Measurements from ENCODE around the gene SQSTM1. TPM values are rescaled to one million over a fixed set of nuclear protein-coding genes. Genes with fewer than 3 reads are reported as not detected.

The SQSTM1 gene
- polyA plus RNA-seq, 1 of the 3 experiments (the other 2 are of a cell fraction) = 181 TPM

GRCh38 chr5:179806250-179807048 lies 14.3 kb upstream of the SQSTM1 start, which contains the start of gene MGAT4B:
Gene MGAT4B, minus strand, starts transcription at chr5:179806866. Its CDS starts 283 bp downstream, at chr5:179806583.
- no peaks in the 10 kb centered on the region for H3K9me3 ChIP-seq
- peak; percentile 96 for DNase-seq
- POLR2A ChIA-PET = interaction anchor here (1.3 kb wide), 1 partner anchor 14 kb away, joined by 3 read pairs; the partner anchor contains the start of gene SQSTM1
- peaks cover 16 to 23% of the 10 kb centered on the region in 2 experiments; a peak in 3 of 4 replicates for H3K4me1 ChIP-seq (ENCODE audit: control insufficient read depth in 1 of 2, insufficient read depth in 2 of 2, low read depth in 1 of 2, low read length in 1 of 2)
- TF ChIP-seq REST (IDR thresholded peaks at IDR 0.05; ENCODE audit: low read depth, low read length) (no peak), TAF1 (IDR thresholded peaks at IDR 0.05; ENCODE audit: borderline replicate concordance, low read depth, low read length) (peak; percentile 58), FOSL2 (IDR thresholded peaks at IDR 0.05; ENCODE audit: borderline replicate concordance, low read depth) (no peak), GATA2 (CRISPR knock-in tag; IDR thresholded peaks at IDR 0.05) (no peak), EP300 (IDR thresholded peaks at IDR 0.05; ENCODE audit: borderline replicate concordance in 1 of 2, low read depth in 1 of 2, low read length in 1 of 2) (no peak), RCOR1 (IDR thresholded peaks at IDR 0.05; ENCODE audit: low read length) (no peak), SIN3A (IDR thresholded peaks at IDR 0.05; ENCODE audit: borderline replicate concordance, low read depth, low read length) (no peak), JUND (IDR thresholded peaks at IDR 0.05) (0 out of 2 replicates have a peak, but pooled peaks have one; percentile 14), NRF1 (IDR thresholded peaks at IDR 0.05; ENCODE audit: low read depth, low read length) (no peak), ELF1 (IDR thresholded peaks at IDR 0.05) (no peak), SMC3 (IDR thresholded peaks at IDR 0.05; ENCODE audit: low read depth, low read length) (no peak), IRF3 (IDR thresholded peaks at IDR 0.05; ENCODE audit: low read depth, low read length) (no peak), YY1 (IDR thresholded peaks at IDR 0.05; ENCODE audit: low read depth) (no peak), GABPA (IDR thresholded peaks at IDR 0.05; ENCODE audit: low read depth) (no peak), POLR2AphosphoS5 (IDR thresholded peaks at IDR 0.05; ENCODE audit: low read depth, low read length) (peak; percentile 66), TEAD4 (IDR thresholded peaks at IDR 0.05; ENCODE audit: borderline replicate concordance, insufficient read depth) (no peak), MXI1 (IDR thresholded peaks at IDR 0.05; ENCODE audit: low read depth, low read length) (0 out of 2 replicates have a peak, but pooled peaks have one; percentile 15), NFIC (IDR thresholded peaks at IDR 0.05; ENCODE audit: borderline replicate concordance) (no peak), MAX (IDR thresholded peaks at IDR 0.05; ENCODE audit: low read depth) (no peak), PBX3 (IDR thresholded peaks at IDR 0.05) (0 out of 2 replicates have a peak, but pooled peaks have one; percentile 18), RFX5 (IDR thresholded peaks at IDR 0.05; ENCODE audit: low read length) (no peak)
- peak within 1 kb of the TSS; percentile 82 for H3K9ac ChIP-seq
- peaks cover 14% of the 10 kb centered on the region for H3F3A ChIP-seq (replicated peaks; ENCODE audit: insufficient read depth)
- H3K36me3 ChIP-seq (replicated peaks in 1 of 2; ENCODE audit: control insufficient read depth in 1 of 2, insufficient read depth in 2 of 2, low read length in 1 of 2) = peaks cover 4 to 12% of the 10 kb centered on the region in 2 experiments
- WGBS (ENCODE audit: low lambda C conversion rate) = 2% methylated on average over 29 of the region's 108 CpGs
- peaks cover 37% of the 10 kb centered on the region for H4K20me1 ChIP-seq (ENCODE audit: insufficient read depth)
- no peaks in the 10 kb centered on the region for H3K27me3 ChIP-seq (ENCODE audit: insufficient read depth)
- no peaks in the 10 kb centered on the region for H3K9me2 ChIP-seq
- CTCF ChIA-PET = interaction anchor here (1.1 to 3.7 kb wide), 3 partner anchors 10 to 102 kb away, joined by 3 to 24 read pairs (median 3); no protein-coding TSS in a partner anchor
- H3K4me3 ChIP-seq (ENCODE audit: low read depth in 2 of 2, low read length in 1 of 2) = peak within 1 kb of the TSS; percentile 72 to 88
- peak within 1 kb of the TSS; percentile 65 to 84 for H3K27ac ChIP-seq (ENCODE audit: low read depth in 2 of 2, low read length in 1 of 2)
- H3K4me2 ChIP-seq = peak within 1 kb of the TSS; percentile 99
- peak within 1 kb of the TSS; percentile 63; the same call in 1 of the 2 replicates for H2AFZ ChIP-seq (ENCODE audit: low read depth)
- peaks cover 75% of the 10 kb centered on the region for H3K79me2 ChIP-seq (ENCODE audit: insufficient read depth)

All from SK-N-SH (cell line).